HG03196 (cell line): ENCODE measurements around the gene NTN1.

ENCODE experiments used
- ATAC-seq: cut with Tn5 transposase; IDR thresholded peaks from one replicate; pipeline ENCODE4 v1.9.1; 2021; ENCODE audit not compliant: unreplicated experiment

NTN1 gene

GRCh38 chr17:9035249-9035648, 13.9 kb downstream of the NTN1 start:
- ATAC-seq: no peak

- ATAC-seq: no peak
Observed at GRCh38 chr17:9036336-9036735, 15.0 kb downstream of the NTN1 start.

GRCh38 chr17:9037736-9038135, 16.4 kb downstream of the NTN1 start:
- no peak for ATAC-seq

DNA sequence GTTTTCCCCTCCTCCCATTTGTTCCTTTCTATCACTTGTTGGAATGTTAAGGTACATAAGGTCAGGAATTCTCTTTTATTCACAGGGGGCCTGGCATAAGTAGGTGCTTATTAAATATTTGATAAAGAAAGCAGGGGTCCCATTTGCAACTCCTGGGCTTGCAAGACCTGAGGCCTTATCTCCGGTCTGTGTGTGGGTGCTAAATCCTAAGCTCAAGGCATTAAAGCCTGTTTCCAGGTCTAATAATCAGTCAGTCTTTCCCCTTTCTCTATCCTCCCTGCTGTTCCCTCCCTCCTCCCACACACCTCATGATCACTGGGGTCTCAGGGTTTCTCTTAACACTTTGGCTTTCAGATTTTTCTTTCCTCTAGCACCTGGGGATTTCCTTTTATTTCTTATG, 17.1 kb downstream of the NTN1 start:
- no peak for ATAC-seq

DNA sequence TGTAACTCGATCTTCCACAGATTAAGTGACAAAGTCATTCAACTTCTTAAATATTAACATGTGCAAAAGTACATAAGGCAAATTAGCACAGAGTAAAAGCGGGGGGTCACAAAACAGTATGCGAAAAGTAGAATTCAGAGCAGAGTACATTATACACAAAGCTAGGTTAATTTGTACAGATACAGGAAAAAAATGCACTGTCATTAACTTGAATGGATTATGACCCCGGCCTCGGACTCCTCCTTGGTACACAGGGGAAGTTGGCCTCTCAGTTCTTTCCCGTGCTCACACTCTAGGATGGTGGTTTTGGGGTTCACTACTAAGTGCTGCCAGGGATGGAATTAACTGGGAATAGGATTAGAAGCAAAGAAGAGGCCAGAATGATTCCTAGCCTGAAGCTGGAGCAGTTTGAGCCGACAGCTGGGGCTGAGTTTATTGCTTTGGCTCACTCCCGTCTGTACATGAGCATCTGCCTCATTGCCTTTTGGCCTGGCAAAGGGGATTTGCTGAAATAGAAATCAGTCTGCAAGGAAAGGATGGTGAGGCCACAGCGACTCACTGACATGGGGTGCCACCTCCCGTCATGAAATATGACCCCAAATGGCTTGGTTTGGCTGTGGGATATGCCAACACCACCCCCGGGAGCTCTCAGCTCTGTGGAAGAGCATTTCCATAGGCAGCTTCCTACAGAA, 23.6 kb downstream of the NTN1 start:
- no peak for ATAC-seq

DNA sequence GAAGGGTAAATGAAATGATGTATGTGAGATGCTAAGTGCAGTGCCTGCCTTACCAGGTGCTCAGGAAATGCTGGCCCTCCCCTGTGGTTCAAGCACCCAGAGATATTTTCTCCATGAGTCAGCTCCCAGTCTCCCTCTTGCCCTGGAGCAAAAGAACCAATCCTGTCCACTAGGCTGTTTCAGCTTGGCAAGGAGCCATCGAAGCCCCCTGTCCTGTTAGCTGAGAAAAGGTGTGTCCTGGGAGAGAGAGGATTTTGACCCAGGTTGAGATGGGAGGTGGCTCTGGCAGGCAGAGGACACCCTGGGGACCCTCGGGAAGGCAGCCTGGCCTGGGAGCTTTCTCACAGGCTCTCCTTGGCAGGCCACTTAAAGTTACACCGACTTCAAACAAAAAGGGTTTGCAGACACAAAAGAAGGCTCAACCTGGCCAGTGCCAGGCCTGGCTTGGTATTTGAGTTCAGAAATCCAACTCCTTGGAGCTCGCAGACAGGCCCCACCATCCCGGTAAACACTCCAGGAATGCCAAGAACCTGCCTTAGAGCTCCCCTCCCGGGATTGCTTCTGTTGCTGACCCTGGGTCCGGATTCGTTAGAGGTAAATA, 29.6 kb downstream of the NTN1 start:
- ATAC-seq: no peak

- ATAC-seq: no peak
Observed at GRCh38 chr17:9051561-9051960, 30.3 kb downstream of the NTN1 start.

GRCh38 chr17:9052921-9053320, 31.6 kb downstream of the NTN1 start:
- ATAC-seq: no peak

- no peak for ATAC-seq
Observed at GRCh38 chr17:9053406-9053805, 32.1 kb downstream of the NTN1 start.

DNA sequence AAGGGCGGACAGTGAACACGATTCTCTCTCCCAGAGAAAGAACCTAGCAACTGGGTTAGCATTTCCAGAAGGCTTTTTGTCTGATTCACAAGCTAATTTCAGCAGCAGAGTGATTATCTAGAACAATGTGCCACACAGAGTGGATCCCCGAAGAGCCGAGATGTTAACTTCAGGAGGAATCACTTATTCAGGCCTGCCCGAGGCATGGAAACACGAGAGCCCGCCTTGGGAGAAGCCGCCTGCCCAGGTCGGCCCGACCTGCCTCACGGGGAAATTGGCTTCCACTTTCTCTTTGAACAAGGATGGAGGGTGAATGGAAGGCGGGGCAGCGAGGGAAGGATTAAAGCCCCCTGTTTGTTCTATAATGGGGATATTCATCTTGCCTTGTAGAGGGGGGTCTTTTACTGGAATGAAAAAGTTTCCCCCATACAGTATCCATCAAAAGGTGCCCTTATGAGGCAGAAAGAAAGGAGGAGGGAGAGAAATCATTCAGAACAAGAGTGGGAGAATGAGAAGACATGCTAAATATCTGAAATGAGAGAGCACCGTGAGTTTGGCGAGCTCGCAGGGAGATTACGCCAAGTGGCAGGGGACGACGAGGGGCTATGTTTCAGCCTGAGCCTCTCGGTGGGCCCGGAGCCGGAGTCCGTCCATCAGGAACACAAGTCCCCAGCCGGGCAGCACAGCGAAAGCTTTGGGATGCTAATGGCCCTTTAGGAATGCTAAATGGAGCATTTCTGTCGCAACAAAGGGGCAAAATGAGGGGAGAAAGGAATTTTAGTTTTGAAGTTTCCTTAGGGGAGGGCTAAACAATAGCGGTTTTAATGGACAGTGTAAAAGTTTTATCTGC, 33.0 kb downstream of the NTN1 start:
- ATAC-seq: no peak

DNA sequence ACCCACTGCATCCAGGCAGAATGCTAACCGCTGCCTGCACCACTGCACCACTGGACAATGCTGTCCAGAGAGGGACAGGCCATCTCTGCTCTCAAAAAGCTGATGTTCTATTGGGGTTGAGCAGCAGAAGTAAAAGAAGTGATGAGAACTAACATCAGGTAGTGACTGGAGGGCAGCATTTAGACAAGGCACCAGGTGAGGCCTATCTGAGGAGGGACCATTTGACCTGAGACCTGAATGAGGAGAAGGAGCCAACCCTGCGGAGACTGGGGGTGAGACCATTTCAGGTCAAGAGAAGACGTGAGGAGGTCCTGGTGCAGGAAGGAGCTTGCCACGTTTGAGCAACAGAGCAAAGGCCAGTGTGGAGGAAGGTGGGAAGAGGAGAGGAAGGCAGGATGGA, 34.0 kb downstream of the NTN1 start:
- ATAC-seq: no peak

- no peak for ATAC-seq
Observed at GRCh38 chr17:9056566-9056965, 35.3 kb downstream of the NTN1 start.

GRCh38 chr17:9057310-9057709, 36.0 kb downstream of the NTN1 start:
- no peak for ATAC-seq

DNA sequence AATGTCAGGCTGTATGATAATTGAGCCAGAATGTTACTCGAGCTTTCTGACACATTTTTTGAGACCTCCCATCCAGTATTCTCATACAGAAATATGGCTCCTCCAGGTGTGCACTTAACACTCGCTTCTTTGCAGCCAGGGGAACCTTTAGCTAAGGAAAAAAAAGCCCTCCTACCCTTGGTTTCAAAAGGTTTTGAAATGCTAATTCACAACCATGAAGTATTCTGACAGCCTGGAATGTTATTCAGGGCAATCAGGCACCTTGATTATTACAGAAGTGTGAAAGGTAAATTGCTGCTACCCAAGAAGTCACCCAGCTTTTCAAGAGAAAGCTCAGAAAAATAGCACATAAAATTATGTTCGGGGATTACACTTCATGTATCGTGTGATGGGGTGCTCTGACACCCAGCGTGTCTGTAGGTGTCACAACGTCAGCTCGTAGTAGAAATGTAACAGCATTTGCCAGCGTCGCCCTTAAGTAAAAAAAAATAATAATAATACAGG, 41.1 kb downstream of the NTN1 start:
- ATAC-seq: no peak

DNA sequence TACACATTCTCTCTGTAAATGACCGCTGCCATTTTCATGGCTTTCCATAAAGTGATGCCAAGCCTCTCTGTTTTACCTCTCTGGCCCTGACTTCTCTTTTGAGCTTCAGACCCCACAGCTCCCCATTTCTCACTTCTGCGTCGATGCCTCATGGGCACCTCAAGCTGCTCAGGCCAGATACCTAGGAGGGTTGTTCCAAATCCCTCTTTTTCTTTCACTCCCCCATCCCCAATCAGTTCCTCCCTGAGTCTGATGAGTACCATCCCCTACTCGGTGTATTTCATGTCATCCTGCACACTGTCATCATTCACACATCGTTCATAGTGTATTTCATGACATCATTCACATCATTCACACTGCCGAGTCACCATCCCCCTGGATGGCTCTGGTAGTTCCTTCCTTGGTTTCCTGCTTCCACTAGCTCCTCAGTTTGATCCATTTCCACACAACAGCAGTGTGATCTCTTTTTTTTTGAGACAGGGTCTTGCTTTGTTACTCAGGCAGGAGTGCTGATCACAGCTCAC, 43.1 kb downstream of the NTN1 start:
- no peak for ATAC-seq

GRCh38 chr17:9071016-9071415, 49.7 kb downstream of the NTN1 start:
- ATAC-seq: no peak

GRCh38 chr17:9071811-9072498, 50.6 kb downstream of the NTN1 start:
- ATAC-seq: no peak

DNA sequence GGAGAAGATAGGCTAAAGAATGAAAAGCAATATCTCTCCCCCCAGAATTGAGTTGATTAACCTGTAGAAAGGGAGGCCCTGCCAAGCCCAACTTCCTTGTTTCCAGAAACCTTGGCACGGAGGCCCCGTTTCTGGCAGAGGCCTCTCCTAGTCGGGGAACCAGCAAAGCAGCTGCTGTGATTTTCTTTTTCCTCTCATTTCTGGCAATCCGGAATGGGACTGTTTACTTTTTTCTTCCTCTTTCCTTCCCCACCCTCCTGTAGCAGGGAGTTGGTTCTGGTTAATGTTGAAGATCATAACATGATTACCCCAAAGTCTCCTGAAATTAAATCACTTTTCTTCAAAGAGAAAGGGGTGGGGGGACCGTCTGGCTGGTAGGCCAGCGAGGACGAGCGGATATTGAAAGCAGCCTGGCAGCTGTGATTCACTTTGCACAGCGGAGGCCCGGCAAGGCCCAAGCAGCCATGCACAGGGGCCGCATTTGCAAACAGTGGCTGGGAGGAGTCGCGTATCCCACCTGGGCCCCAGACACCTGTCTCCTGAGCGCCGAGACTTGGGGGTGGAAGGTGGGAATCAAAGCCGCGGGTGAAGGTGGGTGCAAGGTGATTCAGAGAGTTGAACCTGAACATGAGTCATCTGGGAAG, 51.5 kb downstream of the NTN1 start:
- ATAC-seq: no peak

GRCh38 chr17:9074131-9074530, 52.8 kb downstream of the NTN1 start:
- no peak for ATAC-seq

DNA sequence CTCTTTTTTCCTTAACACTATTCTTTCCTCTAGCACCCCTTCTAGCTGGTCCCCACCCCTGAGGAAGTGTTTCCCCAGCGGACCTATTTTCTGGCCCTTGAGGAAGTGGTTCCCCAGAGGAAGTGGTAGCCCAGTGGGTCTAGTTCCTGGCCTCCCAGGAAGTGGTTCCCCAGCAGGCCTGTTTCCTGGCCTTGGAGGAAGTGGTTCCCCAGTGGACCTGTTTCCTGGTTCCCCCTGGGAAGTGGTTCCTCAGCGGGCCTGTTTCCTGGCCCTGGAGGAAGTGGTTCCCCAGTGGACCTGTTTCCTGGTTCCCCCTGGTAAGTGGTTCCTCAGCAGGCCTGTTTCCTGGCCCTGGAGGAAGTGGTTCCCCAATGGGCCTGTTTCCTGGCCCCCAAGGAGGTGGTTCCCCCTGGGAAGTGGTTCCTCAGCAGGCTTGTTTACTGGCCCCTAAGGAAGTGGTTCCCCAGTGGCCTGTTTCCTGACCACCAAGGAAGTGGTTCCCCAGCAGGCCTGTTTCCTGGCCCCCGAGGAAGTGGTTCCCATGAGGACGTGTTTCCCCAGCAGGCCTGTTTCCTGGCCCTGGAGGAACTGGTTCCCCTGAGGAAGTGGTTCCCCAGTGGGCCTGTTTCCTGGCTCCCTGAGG, 58.3 kb downstream of the NTN1 start:
- ATAC-seq: no peak
